ENCODE results near the gene WSCD2.

The WSCD2 gene

GRCh38 chr12:108297424-108297823 lies 168.3 kb downstream of the WSCD2 start:
- Histone ChIP-seq H3K4me1 (ENCODE audit: insufficient read depth, low read length) (no peaks in the 10 kb centered on the region), H2AFZ (ENCODE audit: low read depth, low read length) (no peak overlapping the region), H3K9me3 (ENCODE audit: insufficient read depth, low read length, severe bottlenecking) (no peaks in the 10 kb centered on the region), H3K9ac (ENCODE audit: low read depth, low read length) (no peak overlapping the region), H3K27ac (ENCODE audit: low read length) (no peak overlapping the region), H3K36me3 (ENCODE audit: insufficient read depth, low read length) (no peaks in the 10 kb centered on the region), H3K27me3 (ENCODE audit: insufficient read depth, low read length, poor library complexity) (peaks cover 4% of the 10 kb centered on the region), H3K4me3 (ENCODE audit: low read depth in 1 of 2, low read length in 2 of 2) (no peak overlapping the region), H4K20me1 (ENCODE audit: insufficient read depth, low read length) (0 out of 2 replicates have a peak, but pooled peaks cover 4% of the 10 kb centered on the region), H3K4me2 (ENCODE audit: insufficient read depth, low read length) (no peak overlapping the region), H3K79me2 (ENCODE audit: insufficient read depth, low read length) (no peaks in the 10 kb centered on the region)
- TF ChIP-seq CTCF (IDR thresholded peaks at IDR 0.05; ENCODE audit: borderline replicate concordance, extremely low read depth, low read length, poor library complexity, severe bottlenecking) (no peak), EZH2 (IDR thresholded peaks at IDR 0.05; ENCODE audit: borderline replicate concordance, low read depth, low read length, severe bottlenecking) (no peak)
- ATAC-seq (ENCODE audit: insufficient read depth, low read depth) (no peak), DNase-seq (no peak)

- ATAC-seq (ENCODE audit: insufficient read depth, low read depth), result no peak
- no peaks in the 10 kb centered on the region for H3K36me3 ChIP-seq (ENCODE audit: insufficient read depth, low read length)
Measured at GRCh38 chr12:108297895-108298760, 169.0 kb downstream of the WSCD2 start.

GRCh38 chr12:108298761-108299275 lies 169.7 kb downstream of the WSCD2 start:
- H3K36me3 ChIP-seq (ENCODE audit: insufficient read depth, low read length), result no peaks in the 10 kb centered on the region
- no peak for DNase-seq
- no peak for TF ChIP-seq EZH2 (IDR thresholded peaks at IDR 0.05; ENCODE audit: borderline replicate concordance, low read depth, low read length, severe bottlenecking)
- no peak for TF ChIP-seq CTCF (IDR thresholded peaks at IDR 0.05; ENCODE audit: borderline replicate concordance, extremely low read depth, low read length, poor library complexity, severe bottlenecking)

More at GRCh38 chr12:108297895-108298760, 169.0 kb downstream of the WSCD2 start:
- Histone ChIP-seq H4K20me1 (ENCODE audit: insufficient read depth, low read length) (0 out of 2 replicates have a peak, but pooled peaks cover 4% of the 10 kb centered on the region), H3K9me3 (ENCODE audit: insufficient read depth, low read length, severe bottlenecking) (no peaks in the 10 kb centered on the region), H3K27me3 (ENCODE audit: insufficient read depth, low read length, poor library complexity) (peaks cover 4% of the 10 kb centered on the region), H2AFZ (ENCODE audit: low read depth, low read length) (no peak overlapping the region), H3K4me1 (ENCODE audit: insufficient read depth, low read length) (no peaks in the 10 kb centered on the region), H3K79me2 (ENCODE audit: insufficient read depth, low read length) (no peaks in the 10 kb centered on the region), H3K9ac (ENCODE audit: low read depth, low read length) (no peak overlapping the region), H3K27ac (ENCODE audit: low read length) (no peak overlapping the region), H3K4me2 (ENCODE audit: insufficient read depth, low read length) (no peak overlapping the region), H3K4me3 (ENCODE audit: low read depth in 1 of 2, low read length in 2 of 2) (no peak overlapping the region)
- TF ChIP-seq EZH2 (IDR thresholded peaks at IDR 0.05; ENCODE audit: borderline replicate concordance, low read depth, low read length, severe bottlenecking) (no peak), CTCF (IDR thresholded peaks at IDR 0.05; ENCODE audit: borderline replicate concordance, extremely low read depth, low read length, poor library complexity, severe bottlenecking) (no peak)
- DNase-seq, result no peak

More at GRCh38 chr12:108298761-108299275, 169.7 kb downstream of the WSCD2 start:
- ATAC-seq (ENCODE audit: insufficient read depth, low read depth), result no peak
- Histone ChIP-seq H3K9me3 (ENCODE audit: insufficient read depth, low read length, severe bottlenecking) (no peaks in the 10 kb centered on the region), H3K27ac (ENCODE audit: low read length) (no peak overlapping the region), H3K4me2 (ENCODE audit: insufficient read depth, low read length) (no peak overlapping the region), H3K9ac (ENCODE audit: low read depth, low read length) (no peak overlapping the region), H3K4me3 (ENCODE audit: low read depth in 1 of 2, low read length in 2 of 2) (no peak overlapping the region), H3K27me3 (ENCODE audit: insufficient read depth, low read length, poor library complexity) (peaks cover 4% of the 10 kb centered on the region), H2AFZ (ENCODE audit: low read depth, low read length) (no peak overlapping the region), H3K4me1 (ENCODE audit: insufficient read depth, low read length) (no peaks in the 10 kb centered on the region), H3K79me2 (ENCODE audit: insufficient read depth, low read length) (no peaks in the 10 kb centered on the region), H4K20me1 (ENCODE audit: insufficient read depth, low read length) (0 out of 2 replicates have a peak, but pooled peaks cover 4% of the 10 kb centered on the region)
